Body of pancreas (tissue), 4 donors: Measurements from ENCODE around the gene RAI1. TPM values are rescaled to one million over a fixed set of nuclear protein-coding genes. Genes with fewer than 3 reads are reported as not detected.

Experiments
- ATAC-seq: fragments of 150-250 bp; one replicate; pipeline ENCODE4 v1.9.1; 2016
- DNase-seq, 4 donors: peaks; one replicate each; pipeline ENCODE4 v3.0.0-alpha.2; 2019
- H3K27ac ChIP-seq, 4 donors: fragments of 200-600 bp; sonication (generic); 1 replicate in 3 of 4; 2 replicates in 1 of 4; pipeline versions ENCODE4 v1.5.1 to v1.6.1; 2016 to 2019; ENCODE audit warnings: mild to moderate bottlenecking in 1 of 4, mixed read lengths in 1 of 4, moderate library complexity in 1 of 4
- H3K27me3 ChIP-seq, 2 donors: fragments of 200-600 bp; sonication (generic); one replicate each; pipeline ENCODE4 v1.6.0; 2016; ENCODE audit warnings: mild to moderate bottlenecking in 1 of 2
- H3K36me3 ChIP-seq, 2 donors: fragments of 200-600 bp; sonication (generic); replicated peaks in 1 of 2; 2 replicates each; pipeline ENCODE4 v1.5.1; 2016; ENCODE audit warnings: low read depth in 2 of 2; ENCODE audit not compliant: insufficient read depth in 1 of 2
- H3K4me1 ChIP-seq: fragments of 200-600 bp; sonication (generic); one replicate; pipeline ENCODE4 v1.6.0; 2016
- H3K4me3 ChIP-seq, 2 donors: fragments of 200-600 bp; sonication (generic); 1 replicate in 1 of 2; 2 replicates in 1 of 2; pipeline ENCODE4 v1.5.1; 2016 to 2019
- H3K9me3 ChIP-seq, 3 donors: fragments of 200-600 bp; sonication (generic); 1 replicate in 2 of 3; 2 replicates in 1 of 3; pipeline ENCODE4 v1.5.1; 2016
- CTCF ChIP-seq, 7 experiments: fragments of 450-650 bp in 4 of 7; fragments of 200-600 bp in 3 of 7; sonication (generic) in 3 of 7; IDR thresholded peaks; one replicate each; pipeline ENCODE4 v1.5.1; 2016 to 2019; ENCODE audit warnings: antibody characterized with exemption in 7 of 7
- POLR2A ChIP-seq, 3 donors: fragments of 450-650 bp; IDR thresholded peaks; one replicate each; pipeline ENCODE4 v1.6.1; 2016; ENCODE audit warnings: antibody characterized with exemption in 3 of 3, mild to moderate bottlenecking in 2 of 3
- WGBS, 2 donors: methylation state at CpG; one replicate each; pipeline ENCODE4 v1.1.5; 2017; 5-methylcytosine and 5-hydroxymethylcytosine counted together
- intact Hi-C: fragments of 100-400 bp; cut with DNase I; formaldehyde crosslinking; loops from one replicate; pipeline ENCODE4 v1.15.1; 2023
- total RNA-seq, 2 donors: library from RNA; depleted of rRNA; stranded (reverse); fragments of >200 nt; gene quantifications; one replicate each; pipeline ENCODE4 v1.1.0, GENCODE V29; 2016

RAI1 gene
- total RNA-seq, 2 donors from 2014 or later: 16.3 to 41.5 TPM

DNA sequence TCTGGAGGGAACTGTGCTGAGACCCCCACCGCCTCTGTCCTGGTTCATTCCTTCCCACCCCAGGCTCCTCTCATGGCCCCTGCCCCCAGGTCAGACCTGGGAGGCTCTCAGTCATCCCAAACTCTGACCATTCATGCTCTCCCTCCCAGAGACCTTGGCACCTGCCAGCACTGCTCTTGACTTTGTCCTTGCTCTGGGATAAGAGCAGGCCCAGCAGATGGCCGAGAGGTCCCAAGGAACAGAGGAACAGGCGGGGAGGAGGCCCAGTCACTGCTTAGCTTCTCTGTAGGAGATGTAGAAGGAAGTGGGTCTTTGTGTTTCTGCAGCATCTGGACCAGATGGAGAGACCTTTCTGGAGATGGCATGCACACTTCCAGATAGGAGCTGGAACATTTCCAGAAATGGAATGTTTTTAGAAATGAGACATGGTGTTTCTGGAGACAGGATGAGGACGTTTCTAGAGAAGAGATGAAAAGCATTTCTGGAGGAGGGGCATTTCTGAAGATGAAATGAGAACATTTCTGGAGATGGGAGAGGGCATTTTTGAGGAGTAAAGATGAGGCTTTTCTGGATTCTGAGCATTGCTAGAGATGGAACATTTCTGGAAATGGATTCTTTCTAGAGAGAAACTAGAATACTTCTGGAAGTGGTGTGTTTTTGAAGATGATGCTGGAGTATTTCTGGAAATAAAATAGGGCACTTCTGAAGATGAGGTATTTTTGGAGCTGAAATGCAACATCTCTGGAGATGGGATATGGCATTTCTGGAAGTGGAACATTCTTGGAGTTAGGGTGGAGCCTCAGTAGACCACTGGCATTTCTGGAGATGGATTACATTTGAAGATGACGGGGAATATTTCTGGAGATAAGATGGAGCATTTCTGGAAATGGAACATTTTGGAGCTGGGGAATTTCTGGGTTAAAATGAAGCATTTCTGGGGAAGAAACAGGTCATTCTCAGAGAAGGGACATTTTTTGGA lies 55.2 kb downstream of the RAI1 start:
- H3K36me3 ChIP-seq: no peaks in the 10 kb centered on the region
- 54 to 69% methylated on average over 5 of the region's 5 CpGs for WGBS, 2 donors
- TF ChIP-seq POLR2A (IDR thresholded peaks at IDR 0.05) (no peak), CTCF (IDR thresholded peaks at IDR 0.05) (no peak)
- no peaks in the 10 kb centered on the region for H3K27me3 ChIP-seq
- no peak overlapping the region for H3K4me3 ChIP-seq
- intact Hi-C loops: no loop called here
- DNase-seq (no peak), ATAC-seq (no peak)
- H3K27ac ChIP-seq: no peak overlapping the region
- H3K9me3 ChIP-seq: no peaks in the 10 kb centered on the region
- peaks cover 38% of the 10 kb centered on the region for H3K4me1 ChIP-seq

DNA sequence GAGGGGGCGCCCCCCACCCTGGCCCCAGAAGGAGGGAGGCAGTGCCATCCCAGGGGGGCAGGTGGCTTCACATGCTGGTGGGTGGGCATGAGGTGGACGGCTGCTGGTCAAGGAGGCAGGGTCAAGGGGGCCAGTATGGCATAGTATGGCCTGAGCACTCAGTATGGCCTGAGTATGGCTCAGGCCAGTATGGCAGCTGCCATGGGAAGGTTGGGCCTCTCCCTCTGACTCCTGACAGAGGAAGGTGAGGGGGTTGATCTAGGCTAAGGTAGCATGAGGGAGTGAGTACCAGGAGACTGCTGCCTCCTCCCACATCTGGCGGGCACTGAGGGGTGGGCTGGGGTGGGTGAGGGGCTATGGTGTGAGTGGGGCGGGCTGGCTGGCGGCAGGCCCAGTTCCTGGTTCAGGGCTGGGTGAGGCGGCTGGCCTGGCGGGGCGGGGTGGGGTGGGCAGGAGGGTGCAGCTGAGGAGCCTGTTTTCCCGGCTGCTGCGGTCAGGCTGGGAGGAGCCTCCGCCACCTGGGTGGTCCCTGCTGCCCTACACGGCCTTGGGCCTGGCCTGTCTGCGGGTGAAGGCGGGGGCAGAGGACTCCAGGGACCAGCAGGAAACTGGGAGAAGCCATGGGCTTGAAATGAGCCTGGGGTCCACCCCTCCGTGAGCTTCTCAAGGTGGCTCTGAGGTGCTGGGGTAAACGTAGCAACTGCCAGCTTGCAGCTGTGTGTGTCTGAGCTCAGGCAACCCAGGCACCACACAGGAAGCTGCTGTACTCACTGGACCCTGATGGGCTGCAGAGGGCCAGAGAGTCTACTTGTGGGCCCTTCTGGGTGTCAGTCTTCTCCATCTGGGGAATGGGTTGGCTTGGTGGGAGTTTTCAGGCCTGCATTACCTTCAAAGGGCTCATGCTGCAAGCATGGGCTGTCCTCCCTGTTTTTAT lies 57.0 kb downstream of the RAI1 start:
- TF ChIP-seq CTCF (IDR thresholded peaks at IDR 0.05) (no peak), POLR2A (IDR thresholded peaks at IDR 0.05) (peak in 1 of 3 donors; percentile 8)
- H3K27ac ChIP-seq: peak overlapping the region; percentile 51 to 76 (median 66)
- H3K4me1 ChIP-seq: peaks cover 55% of the 10 kb centered on the region
- intact Hi-C loops: no loop called here
- no peak overlapping the region for H3K4me3 ChIP-seq
- peak; percentile 44 to 67 (median 64) for DNase-seq
- H3K36me3 ChIP-seq: no peaks in the 10 kb centered on the region
- peak; percentile 63 for ATAC-seq
- 56 to 77% methylated on average over 2 to 14 of the region's 16 CpGs for WGBS, 2 donors
- H3K9me3 ChIP-seq: no peaks in the 10 kb centered on the region
- no peaks in the 10 kb centered on the region for H3K27me3 ChIP-seq

DNA sequence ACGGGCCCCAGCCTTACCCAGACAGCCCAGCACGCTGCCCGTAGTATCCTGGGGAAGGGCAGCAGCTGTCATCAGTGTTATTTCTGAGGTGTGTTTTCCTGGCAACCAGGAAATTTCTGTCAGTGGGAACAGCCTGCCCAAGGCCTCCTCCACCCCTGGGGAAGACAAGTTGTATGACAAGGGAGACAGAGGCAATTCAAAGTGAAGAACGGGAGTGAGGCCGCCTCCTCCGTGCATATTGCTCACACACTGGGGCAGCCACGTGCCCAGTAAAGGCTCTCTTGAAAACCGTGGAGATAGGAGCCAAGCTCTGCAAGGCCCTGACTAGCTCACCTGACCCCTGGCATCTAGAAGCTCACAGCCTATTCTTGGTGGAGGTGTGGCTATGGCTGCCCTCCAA lies 57.6 kb downstream of the RAI1 start:
- peak overlapping the region; percentile 51 to 76 (median 66) for H3K27ac ChIP-seq
- H3K4me1 ChIP-seq: peaks cover 61% of the 10 kb centered on the region
- no peaks in the 10 kb centered on the region for H3K27me3 ChIP-seq
- no peak for TF ChIP-seq CTCF (IDR thresholded peaks at IDR 0.05)
- TF ChIP-seq POLR2A (IDR thresholded peaks at IDR 0.05): no peak
- ATAC-seq: peak; percentile 13
- intact Hi-C loops: no loop called here
- H3K36me3 ChIP-seq: no peaks in the 10 kb centered on the region
- no peak overlapping the region for H3K4me3 ChIP-seq
- no peaks in the 10 kb centered on the region for H3K9me3 ChIP-seq
- DNase-seq: peak in 2 of 4 donors; percentile 45 to 50
- 31 to 41% methylated on average over 7 to 8 of the region's 8 CpGs for whole genome bisulfite sequencing, 2 donors

- peak; percentile 18 for ATAC-seq
- DNase-seq: peak in 2 of 4 donors; percentile 40 to 75
- H3K9me3 ChIP-seq: no peaks in the 10 kb centered on the region
- H3K27me3 ChIP-seq: no peaks in the 10 kb centered on the region
- no peak overlapping the region for H3K4me3 ChIP-seq
- TF ChIP-seq POLR2A (IDR thresholded peaks at IDR 0.05) (no peak), CTCF (IDR thresholded peaks at IDR 0.05) (no peak)
- intact Hi-C loops: no loop called here
- peaks cover 61% of the 10 kb centered on the region for H3K4me1 ChIP-seq
- H3K27ac ChIP-seq: peak overlapping the region; percentile 51 to 76 (median 66)
- no peaks in the 10 kb centered on the region for H3K36me3 ChIP-seq
- WGBS, 2 donors: 45 to 49% methylated on average over 9 to 10 of the region's 10 CpGs
These were observed 58.3 kb downstream of the RAI1 start for GRCh38 chr17:17739388-17740066.
